NCI-H460 (cell line): ENCODE measurements around the gene DCHS1. TPM values are rescaled to one million over a fixed set of nuclear protein-coding genes. Genes with fewer than 3 reads are reported as not detected.
A peak's percentile ranks its signal among the peaks of the same experiment; 100 is the strongest.

Experiments
- DNase-seq: peaks from one replicate; pipeline ENCODE4 v3.0.0-alpha.2; 2016; ENCODE audit warnings: low read depth; ENCODE audit errors: extremely low read depth
- total RNA-seq: library from RNA; depleted of rRNA; stranded (reverse); fragments of >200 nt; shearing (Covaris generic); gene quantifications from 2 replicates; pipeline ENCODE4 v1.2.3, GENCODE V29; 2014

DCHS1 gene
- total RNA-seq, 1 experiment from 2014 or later: 0.07 TPM

DNA sequence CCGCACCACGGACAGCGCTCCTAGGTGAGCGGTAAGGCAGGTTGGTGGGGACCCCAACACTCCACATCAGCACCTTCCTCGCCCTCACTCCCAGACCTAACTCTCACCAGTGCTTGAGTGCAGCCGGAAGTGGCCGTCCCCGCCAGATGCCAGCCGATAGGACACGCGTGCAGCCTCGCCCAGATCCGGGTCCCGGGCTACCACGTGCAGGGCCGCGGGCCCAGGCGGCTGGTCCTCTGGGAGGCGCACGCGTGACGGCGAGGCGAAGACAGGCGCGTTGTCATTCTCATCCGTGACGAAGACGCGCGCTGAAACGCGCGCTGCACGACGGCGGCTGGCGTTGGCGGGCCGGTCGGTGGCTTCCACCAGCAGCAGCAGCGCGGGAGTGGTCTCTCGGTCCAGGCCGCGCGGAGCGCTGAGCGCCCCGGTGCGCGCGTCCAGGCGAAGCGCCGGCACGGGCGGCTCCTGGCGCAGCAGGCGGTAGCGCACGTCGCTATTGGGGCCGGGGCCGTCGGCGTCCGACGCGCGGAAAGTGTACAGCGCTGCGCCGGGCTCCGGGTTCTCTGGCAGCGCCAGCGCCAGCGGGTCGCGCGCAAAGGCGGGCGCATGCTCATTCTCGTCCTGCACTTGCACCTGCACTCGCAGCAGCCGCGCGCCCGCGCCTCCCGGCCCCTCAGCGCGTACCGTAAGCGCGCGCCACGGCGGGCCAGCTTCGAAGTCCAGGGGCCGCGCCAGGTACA lies 25.5 kb downstream of the DCHS1 start:
- no peak for DNase-seq

DNA sequence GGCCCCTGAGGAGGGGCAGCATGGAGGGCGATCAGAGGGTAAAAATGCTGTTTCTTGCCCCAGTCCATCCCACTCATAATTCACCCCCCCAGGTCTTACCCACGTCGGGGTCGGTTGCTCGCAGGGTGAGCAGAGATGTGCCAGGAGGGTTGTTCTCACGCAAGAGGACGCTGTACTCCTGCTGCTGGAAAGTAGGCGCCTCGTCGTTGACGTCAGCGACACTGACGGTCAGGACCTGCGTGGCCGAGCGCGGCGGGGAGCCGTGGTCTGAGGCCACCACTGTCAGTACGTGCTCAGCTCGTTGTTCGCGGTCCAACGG lies 26.1 kb downstream of the DCHS1 start:
- no peak for DNase-seq

DNA sequence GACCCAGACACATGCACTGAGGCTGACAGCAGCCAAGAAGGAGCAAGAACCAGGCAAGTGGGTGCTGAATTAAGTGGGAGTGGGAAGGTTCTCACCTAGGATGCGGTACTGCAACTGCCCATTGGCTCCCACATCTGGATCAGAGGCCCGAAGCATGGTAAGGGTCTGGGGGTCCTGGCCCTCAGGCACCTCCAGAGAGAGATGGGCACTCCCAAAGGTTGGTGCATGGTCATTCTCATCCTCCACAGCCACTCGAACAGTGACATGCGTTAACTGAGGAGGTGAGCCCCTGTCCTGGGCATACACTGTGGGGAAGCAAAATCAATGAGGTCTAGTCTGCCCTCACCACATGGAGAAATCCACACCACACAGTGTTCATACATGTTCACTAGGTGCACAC lies 27.1 kb downstream of the DCHS1 start:
- DNase-seq: no peak

DNA sequence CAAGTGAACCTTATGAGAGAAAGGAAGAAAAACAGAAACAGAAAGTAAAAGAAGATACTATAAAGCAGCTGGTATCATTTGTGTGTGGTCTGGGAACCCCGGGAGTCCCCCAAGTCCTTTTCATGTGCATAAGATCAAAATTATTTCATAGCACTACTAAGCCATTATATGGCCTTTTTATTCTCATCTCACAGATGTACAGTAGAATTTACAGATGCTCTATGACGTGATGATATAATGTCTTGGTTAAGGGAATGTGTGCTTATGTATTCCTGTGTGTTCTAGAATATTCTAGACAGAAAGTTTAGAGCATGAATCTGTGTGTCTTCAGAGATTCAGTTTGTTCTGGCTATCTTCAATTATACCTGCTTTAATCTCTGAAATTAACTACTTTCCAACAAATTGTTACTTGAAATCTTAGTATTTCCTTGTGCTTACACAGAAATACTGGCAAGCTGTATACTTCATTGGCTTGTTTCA lies 27.8 kb downstream of the DCHS1 start:
- DNase-seq: no peak

DNA sequence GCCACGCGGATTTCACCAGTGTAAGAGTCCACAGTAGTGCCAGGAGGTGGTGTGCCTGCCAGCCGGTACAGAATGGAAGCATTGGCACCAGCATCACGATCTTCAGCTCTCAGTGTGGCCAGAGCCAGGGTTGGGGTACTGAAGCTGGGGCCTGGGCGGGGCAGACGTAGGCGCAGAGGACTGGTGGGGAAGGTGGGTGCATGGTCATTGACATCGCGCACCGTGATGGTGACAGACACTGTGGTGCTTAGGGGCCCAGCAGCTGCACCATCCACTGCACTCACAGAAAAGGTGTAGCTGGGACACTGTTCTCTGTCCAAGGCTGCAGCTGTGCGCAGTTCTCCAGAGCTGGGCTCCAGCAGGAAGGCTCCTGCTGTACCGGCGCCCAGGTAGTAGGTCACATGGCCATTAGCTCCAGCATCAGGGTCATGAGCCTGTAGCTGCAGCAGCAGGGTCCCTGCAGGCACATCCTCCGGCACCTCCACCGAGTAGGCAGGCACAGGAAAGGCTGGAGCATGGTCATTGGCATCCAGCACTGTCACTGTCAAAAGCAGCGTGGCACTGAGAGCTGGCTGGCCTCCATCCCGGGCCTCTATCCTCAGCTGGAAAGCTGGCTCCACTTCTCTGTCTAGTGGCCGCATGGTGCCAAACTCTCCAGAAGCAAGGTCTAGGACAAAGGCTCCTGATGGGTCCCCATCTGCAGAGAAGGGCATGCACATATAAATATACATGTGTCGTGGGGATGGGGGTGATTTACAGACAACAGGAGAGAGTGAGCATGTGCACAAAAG lies 28.4 kb downstream of the DCHS1 start:
- no peak for DNase-seq

DNA sequence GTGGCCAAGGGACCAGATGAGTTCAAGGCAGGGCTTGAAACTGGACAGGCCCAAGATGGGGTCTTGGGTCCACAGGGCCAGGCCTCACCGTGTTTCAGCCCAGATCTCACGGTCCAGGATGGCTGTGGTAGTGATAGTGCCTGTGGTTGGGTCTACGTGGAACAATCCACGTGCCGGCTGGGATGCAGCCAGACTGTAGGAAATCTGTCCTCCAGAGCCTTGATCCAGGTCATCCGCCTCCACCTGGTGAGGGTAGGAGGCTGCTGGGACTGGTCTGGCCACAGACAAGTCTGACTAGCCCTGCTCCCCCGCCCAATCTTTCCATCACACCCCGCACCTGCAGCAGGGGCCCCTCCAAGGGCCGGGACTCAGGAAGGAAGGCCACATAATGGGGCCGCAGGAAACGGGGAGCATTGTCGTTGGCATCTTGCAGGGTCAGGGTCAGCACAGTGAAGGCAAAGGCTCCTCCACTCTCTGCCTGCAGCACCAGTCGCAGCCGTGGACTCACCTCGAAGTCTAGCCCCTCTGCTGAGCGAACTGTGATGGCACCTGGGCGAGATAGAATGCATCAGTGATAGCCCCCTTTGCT lies 29.7 kb downstream of the DCHS1 start:
- no peak for DNase-seq

DNA sequence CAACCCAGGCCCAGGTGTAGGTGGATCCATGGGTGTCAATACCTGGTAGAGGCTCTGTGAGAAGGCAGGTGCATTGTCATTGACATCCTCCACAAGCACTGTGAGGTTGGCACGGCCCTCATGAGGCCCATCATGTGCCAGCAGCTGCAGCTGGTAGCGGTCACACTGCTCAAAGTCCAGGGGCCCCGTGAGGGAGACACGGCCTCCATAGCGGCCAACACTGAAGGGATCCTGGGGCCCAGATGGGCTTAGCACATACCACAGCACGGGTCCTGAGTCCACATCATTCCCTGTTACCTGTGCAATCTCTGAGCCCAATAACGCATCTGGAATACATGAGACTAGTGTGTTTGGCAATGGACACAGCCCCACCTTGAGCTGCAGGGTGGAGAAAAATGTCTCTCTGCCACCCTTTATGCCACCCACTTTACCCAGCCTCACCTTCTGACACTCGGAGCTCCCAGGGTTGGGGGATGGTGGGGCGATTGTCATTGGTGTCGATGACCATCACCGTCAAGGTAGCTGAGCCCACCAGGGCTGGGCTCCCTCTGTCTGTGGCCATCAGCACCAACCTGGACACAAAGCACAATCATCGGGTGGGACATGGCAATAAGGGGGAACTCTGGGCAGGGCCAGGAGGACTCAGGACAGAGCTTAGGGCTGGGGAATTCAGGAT lies 30.3 kb downstream of the DCHS1 start:
- DNase-seq: no peak

DNA sequence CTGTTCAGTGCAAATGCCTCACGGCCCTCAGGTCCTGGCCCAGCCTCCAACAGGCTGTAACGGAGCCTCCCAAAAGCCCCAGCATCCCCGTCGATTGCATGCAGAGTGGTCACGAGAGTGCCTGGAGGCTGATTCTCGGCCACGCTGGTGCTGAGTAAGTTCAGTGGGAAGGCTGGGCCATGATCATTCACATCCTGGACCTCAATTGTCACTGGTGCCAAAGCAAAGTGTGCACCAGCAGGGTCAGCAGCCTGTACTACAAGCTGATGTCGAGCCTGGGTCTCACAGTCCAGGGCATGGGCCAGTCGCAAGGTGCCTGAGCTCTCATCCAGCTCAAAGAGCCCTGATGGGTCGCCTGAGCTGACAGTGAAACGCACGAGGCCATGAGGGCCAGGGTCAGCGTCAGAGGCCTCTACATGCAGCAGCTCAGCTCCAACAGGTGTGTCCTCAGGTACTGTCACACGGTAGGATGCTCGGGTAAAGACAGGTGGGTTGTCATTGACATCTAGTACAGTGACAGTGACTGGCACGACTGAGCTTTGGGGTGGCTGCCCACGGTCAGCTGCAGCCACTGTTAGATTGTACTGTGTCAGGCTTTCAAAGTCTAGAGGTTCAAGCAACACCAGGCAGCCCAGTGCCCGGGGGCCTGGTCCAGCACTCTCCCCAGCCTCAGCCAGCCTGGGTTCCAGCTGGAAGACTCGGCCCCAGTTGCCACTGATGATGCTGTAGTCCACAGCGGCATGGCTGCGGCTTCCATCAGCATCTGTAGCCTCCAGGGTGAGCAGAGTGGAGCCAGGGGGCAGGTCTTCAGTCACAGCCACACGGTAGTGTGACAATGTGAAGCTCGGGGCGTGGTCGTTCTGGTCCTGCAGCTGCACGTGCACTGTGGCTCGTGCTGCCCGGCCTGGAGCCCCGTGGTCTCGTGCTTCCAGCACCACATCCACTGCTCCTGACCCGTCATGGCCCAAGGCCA lies 31.9 kb downstream of the DCHS1 start:
- DNase-seq: no peak

DNA sequence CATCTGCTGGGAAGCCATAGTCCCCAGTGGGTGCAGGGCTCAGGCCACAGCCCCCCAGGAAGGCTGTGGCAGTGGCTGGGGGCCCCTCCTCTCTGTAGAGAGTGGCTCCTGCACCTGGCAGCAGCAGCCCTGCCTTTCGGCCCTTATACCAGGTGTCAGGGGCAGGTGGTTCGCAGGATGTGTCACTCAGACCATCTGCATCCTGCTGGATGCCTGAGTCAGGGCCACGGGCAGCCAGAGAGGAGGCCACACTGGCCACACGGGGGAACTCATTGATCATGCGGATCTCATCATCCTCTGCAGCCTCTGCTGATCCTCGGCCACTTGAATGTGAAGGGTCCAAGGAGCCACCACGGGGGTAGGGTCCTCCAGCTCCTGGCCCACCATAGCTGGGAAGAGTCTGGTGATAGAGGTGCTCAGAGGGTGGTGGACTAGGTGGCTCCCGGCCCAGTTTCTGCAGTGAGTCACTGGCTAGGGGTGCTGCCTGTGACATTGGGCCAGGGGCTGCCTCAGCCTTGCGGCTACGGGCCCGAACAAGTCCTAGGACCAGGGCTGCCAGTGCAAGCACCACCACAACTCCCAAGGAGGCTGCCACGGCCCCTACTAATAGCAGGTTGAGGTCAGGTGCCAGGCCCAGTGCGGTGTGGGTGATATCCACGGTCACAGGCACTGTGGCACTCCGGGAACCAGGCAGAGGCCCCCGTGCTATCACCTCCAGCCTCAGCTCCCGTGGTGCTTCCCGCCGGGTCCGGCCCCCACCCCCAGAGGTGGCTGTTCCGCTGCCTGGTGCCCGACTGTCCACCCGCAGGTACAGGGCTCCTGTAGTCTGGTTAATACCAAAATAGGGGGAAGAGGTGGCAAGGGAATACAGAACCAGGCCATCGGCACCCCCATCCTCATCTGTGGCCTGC lies 33.1 kb downstream of the DCHS1 start:
- DNase-seq: no peak

DNA sequence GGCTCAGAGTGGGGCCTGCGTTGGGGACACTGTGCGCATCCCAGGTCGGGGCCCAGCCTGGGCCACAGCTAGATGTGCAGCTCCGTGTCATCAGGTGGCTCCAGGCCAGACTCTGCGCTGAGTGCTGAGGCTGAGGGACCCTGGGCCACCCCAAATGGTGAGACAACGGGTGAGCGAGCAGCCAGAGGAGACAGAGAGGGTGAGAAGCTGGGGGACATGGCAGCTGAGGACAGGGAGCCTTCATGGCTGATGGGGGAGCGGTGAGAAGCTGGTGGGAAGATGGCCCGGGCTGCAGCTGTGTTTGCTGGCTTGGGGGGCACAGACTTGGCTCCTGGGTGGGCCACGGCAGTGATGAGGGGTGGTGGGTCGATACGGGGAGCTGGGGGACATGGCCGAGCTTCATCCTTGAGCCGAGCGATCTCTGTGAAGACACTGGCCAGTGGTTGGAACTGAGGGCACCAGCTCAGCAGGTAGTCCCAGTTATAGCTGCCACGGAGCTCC lies 33.8 kb downstream of the DCHS1 start:
- no peak for DNase-seq

DNA sequence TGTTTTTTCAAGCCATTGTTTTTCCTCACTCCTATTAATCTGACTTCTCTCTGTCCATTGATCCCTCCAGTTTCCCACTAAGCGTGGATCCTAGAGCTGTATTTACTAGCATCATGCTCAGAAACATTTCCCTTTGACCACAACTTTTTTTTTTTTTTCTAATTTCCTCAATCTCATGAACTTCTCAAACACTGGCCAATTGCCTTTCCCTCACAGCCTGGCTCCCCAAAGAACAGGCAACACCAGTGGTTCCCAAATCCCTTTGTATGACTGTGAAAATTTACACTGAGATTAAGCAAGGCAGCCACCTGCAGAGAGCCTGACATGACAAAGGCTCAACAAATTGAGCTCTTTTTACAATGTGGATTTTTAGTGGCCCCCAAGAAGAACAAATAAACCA lies 35.0 kb downstream of the DCHS1 start:
- DNase-seq: no peak

DNA sequence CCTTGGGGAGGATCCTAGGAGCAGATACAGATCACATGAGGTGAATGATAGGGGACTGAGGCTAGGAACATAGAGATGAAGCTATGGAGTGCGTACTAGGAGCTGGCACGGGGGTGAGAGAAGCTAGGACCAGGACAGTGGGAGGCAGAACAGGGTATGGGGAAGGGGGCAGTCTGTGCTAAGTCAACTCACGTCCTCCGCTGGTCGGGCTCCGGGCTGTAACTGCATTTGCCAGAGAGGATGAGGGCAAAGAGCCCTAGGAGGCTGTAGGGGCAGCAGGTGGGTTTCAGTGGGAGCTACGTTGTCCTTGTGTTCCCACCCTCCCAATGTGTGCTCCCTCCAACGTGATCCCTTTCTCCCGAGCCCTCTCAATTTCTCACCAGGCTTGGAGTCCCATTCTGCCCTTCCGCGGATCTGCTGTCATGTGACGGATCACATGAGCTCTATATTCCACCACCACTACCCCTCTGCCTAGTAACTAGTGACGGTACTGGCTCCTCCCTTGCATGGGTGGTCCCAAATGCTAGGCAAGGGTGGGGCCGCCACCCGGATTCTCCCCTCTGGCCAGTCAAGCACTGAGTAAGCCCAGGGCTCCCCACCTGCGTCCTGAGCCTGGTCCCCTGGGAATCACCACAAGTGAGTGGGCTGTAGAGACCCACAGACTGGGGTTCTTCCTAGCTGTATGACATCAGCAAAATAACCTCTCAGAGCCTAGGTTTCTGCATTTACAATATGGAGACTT lies 36.4 kb downstream of the DCHS1 start, which contains the start of gene TPP1:
Gene TPP1 (minus strand): TSS at position 419 of the 742 bp plus-strand sequence. CDS start 22 bp downstream, at position 397.
- peak; percentile 89 for DNase-seq

DNA sequence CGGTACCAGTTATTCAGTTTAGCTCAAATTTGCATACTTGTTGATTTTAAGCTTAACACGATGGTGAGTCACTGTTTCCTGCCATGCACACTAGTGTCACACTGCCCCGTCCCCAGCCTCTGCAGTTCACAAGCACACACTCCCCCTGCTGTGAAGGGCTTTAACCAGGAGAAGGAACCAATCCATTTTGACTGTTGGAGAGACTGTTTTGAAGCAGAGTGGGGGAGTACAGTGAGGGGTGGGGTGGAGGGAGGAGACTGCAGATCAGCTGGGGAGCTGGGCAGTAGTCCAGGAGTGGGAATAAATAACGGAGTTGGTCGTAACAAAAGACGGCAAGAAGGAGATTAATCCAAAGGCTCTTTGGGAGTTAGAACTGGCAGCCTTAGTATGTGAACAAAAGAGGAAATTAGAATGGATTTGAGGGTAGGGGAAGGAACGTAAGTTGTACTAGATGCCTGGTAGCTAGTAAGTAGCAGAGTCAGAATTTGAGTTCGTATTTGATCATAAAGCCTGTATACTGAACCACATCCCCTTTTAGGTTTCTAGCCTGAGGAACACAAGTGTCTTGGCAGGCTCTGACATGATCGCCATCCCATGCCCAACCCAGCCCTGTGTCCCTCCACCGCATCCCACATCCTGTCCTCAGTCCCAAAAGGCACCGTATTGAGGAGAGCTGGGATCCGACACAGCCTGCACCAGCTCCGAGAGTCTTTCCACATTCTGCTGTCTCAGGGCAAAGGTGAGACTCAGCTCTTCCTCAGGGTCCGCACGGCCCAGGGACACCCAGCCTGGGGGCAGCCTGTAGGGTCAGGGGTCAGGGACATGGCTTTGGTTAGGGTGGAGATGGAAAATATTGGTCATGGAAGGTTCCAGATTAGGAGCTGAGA lies 37.2 kb downstream of the DCHS1 start:
- no peak for DNase-seq

DNA sequence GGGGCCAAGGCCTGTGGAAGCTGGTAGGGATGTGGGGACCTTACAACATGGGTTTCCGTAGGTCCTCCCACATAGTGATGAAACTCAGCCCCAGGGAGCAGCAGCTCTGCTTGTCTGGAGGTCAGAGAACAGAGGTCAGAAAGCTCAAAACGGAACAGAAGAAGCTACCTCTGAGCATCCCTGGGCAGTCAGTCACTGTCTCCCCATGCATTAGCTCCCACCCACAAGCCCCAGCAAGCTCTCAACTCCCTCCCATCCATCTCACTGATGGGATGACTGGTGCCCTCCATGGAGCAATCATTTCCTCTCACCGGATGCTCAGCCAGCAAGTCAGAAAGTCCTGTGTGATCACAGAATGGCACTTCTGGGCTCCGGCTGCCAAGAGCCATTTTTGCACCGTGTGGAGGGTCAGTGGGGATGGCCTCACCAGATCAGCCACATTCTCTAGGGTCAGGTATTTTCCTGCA lies 38.3 kb downstream of the DCHS1 start:
- DNase-seq: no peak

DNA sequence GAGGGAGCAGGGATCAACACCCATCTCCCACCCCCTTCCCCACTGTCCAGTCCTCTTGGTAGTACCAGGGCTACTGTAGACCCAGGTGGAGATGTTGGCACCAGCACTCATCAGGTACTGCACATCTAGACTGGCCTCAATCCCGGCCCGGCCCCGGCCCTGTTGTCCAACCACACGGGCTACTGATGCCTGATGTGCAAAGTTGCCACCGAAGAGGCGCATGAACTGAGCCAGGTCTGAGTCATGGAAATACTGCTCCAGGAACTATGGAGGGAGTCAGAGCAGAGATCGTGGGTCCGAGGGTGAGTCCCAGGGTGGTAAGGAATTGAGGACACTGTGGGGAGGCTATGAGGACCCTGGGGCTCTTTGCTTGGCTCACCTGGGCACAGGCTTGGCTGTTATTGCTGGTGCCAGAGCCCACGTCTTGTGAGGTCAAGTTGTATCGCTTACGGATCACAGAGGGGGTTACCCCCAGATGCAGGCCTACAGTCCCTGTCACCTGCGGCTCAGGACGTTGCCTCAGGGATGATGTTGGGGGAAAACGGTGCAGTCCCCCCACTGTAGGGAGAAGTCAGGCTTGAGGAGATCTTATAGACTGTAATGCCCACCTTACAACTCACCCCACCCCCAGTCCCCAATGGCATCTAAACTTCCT lies 38.9 kb downstream of the DCHS1 start:
- no peak for DNase-seq

DNA sequence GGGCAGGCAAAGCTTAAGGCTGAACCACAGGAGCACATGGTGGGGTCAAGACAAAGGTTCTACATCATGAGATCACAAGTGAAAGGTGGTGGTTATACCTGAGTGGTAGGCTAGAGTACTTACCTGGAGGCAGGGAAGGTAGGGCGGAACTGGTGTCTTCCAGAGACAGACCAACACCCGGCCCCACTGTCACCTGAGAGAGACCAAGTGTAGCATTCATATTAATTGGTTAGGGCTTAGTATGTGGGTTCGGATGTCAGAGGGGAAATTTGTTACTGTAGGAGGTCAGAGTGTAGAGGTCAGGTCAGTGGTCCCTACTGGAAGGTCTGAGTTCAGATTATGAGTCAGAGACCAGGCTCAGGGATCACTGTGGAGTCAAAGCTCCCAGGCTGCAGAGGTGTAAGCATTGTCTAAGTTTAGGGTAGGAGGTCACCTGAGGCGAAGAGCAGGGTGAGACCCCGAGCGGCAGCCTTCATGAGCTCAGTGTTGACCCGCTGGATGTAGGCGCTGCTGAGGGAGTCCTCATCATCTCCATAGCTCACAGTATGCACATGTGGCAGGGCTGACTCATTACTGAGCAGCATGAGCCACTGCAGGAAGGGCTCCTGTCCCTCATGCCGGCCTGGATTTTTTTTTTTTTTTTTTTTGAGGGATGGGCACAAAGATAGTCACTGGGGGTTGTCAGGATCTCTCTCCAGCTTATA lies 39.6 kb downstream of the DCHS1 start:
- DNase-seq: no peak
